Naive thymus-derived CD8-positive, alpha-beta T cell (primary cell): Measurements from ENCODE around the gene GPR142. TPM values are rescaled to one million over a fixed set of nuclear protein-coding genes. Genes with fewer than 3 reads are reported as not detected.

Experiments
- ATAC-seq, 2 donors: fragments of 150-1000 bp; cut with Tn5 transposase in 1 of 2; sonication (Bioruptor Pico), chemical (Tn5 transposase) in 1 of 2; 1 replicate in 1 of 2; 2 replicates in 1 of 2; pipeline ENCODE4 v1.10.0; 2021; ENCODE audit warnings: mild to moderate bottlenecking in 2 of 2, moderate library complexity in 2 of 2
- POLR2A ChIA-PET: fragments of 350-600 bp; sonication (Branson Sonifier 250); formaldehyde crosslinking; loops from one replicate; lab custom pipeline; 2021; ENCODE audit warnings: antibody characterized with exemption; lab: Charles Lee
- DNase-seq, 10 donors: peaks; one replicate each; pipeline versions ENCODE4 v3.0.0 to v3.0.0-alpha.2; 2020 to 2022
- H3K27ac Mint-ChIP-seq, 10 donors: one replicate each; pipeline ENCODE4 v1.8.0; 2020 to 2022; ENCODE audit warnings: mild to moderate bottlenecking in 10 of 10, mixed read lengths in 10 of 10, moderate library complexity in 4 of 10, inconsistent platforms in 1 of 10
- H3K27me3 Mint-ChIP-seq, 5 donors: one replicate each; pipeline ENCODE4 v1.8.0; 2021 to 2022; ENCODE audit warnings: mixed read lengths in 5 of 5
- H3K36me3 Mint-ChIP-seq, 3 donors: one replicate each; pipeline ENCODE4 v1.8.0; 2020 to 2022; ENCODE audit warnings: mixed read lengths in 3 of 3, mild to moderate bottlenecking in 2 of 3, inconsistent platforms in 1 of 3
- H3K4me1 Mint-ChIP-seq, 4 donors: one replicate each; pipeline ENCODE4 v1.8.0; 2021 to 2022; ENCODE audit warnings: mixed read lengths in 4 of 4
- H3K4me3 Mint-ChIP-seq, 10 donors: one replicate each; pipeline ENCODE4 v1.8.0; 2020 to 2022; ENCODE audit warnings: mild to moderate bottlenecking in 10 of 10, mixed read lengths in 10 of 10, moderate library complexity in 6 of 10, inconsistent platforms in 1 of 10
- H3K9me3 Mint-ChIP-seq, 9 donors: one replicate each; pipeline ENCODE4 v1.8.0; 2020 to 2022; ENCODE audit warnings: mixed read lengths in 9 of 9, mild to moderate bottlenecking in 3 of 9, inconsistent platforms in 1 of 9, moderate library complexity in 1 of 9
- polyA plus RNA-seq, 3 donors: library from polyadenylated mRNA; unstranded; fragments of 300-500 nt; fragmentation: Illumina TruSeq; gene quantifications; one replicate each; pipeline ENCODE4 v1.2.3, GENCODE V29; 2021
- total RNA-seq, 8 experiments: library from RNA in 2 of 8; stranded (reverse) in 2 of 8; gene quantifications; one replicate each; pipeline ENCODE4 v1.2.3 and lab custom pipeline; 2021 to 2026

Gene GPR142
- total and polyA plus RNA-seq, 5 experiments from 2014 or later = 0.10 TPM; not detected in 4

DNA sequence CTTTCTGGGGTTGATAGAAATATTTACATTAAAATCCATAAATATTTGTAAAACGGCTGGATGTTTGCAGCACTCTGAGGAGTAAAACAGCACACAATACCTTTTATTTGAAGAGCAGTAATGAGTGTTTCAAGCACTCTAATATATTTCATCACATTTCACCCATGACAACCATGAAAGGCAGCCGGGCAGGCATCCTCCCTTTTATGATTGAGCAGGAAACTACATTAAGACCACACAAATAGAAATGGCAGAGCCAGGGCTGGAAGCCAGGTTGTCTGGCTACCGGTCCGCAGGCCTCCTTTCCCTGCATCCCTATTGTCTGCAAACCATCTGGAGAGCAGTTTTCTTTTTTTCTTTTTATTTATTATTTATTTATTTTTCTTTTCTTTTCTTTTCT lies 41.5 kb downstream of the GPR142 start:
- DNase-seq (no peak), ATAC-seq (no peak)
- H3K27me3 Mint-ChIP-seq = peaks cover 0 to 4% (median 2%) of the 10 kb centered on the region in 5 donors
- no peak overlapping the region for H3K4me3 Mint-ChIP-seq
- H3K4me1 Mint-ChIP-seq = peaks cover 0 to 2% (median under 1%) of the 10 kb centered on the region in 4 donors
- H3K36me3 Mint-ChIP-seq = peaks cover 0 to 4% (median 1%) of the 10 kb centered on the region in 3 donors
- POLR2A ChIA-PET = interaction anchor here (0.7 kb wide), 1 partner anchor 102 kb away, joined by 3 read pairs; no protein-coding TSS in a partner anchor
- H3K9me3 Mint-ChIP-seq = peaks cover 0 to 5% (median 0%) of the 10 kb centered on the region in 9 donors
- H3K27ac Mint-ChIP-seq = no peak overlapping the region

DNA sequence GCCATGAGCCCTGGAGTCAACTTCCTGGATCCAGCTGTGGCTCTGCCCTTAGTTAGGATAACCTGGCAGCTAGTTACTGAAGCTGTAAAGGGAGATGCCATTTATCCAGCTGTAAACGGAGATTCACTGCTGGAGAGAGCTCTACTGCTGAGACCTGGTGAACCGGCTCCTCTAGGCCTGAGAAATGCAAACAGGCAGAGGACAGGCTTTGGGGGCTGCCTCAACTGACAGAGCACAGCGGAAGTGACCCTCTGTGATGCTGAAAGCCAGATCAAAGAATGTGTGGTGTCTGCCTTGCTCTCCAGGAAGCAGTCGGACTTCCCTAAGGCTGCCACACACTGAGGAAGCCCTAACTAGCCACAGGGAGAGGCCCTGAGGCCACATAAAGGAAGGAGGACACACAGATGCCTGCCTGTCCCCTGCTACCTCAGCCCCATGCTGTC lies 42.7 kb downstream of the GPR142 start:
- Mint-ChIP-seq H3K4me3 (no peak overlapping the region), H3K27ac (no peak overlapping the region), H3K27me3 (peaks cover 0 to 4% (median 1%) of the 10 kb centered on the region in 5 donors), H3K4me1 (peaks cover 0 to 2% (median under 1%) of the 10 kb centered on the region in 4 donors), H3K9me3 (peaks cover 0 to 5% (median 0%) of the 10 kb centered on the region in 9 donors), H3K36me3 (peaks cover 0 to 4% (median 1%) of the 10 kb centered on the region in 3 donors)
- ATAC-seq = no peak
- POLR2A ChIA-PET = no interaction called here
- DNase-seq = no peak

DNA sequence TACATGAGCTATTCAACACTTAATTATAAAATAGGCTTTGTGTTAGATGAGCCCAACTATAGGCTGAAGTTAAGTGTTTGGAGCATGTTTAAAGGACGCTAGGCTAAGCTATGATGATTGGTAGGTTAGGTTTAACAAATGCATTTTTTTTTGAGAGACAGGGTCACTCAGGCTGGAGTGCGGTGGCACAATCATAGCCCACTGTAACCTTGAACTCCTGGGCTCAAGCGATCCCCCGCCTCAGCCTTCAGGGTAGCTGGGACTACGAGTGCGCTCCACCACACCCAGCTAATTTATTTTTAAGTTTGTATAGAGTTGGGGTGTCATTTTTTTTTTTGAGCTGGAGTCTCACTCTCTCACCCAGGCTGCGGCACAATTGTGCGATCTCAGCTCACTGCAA lies 45.3 kb downstream of the GPR142 start:
- no peak overlapping the region for H3K27ac Mint-ChIP-seq
- no peaks in the 10 kb centered on the region for H3K4me1 Mint-ChIP-seq
- ATAC-seq = no peak
- no peak overlapping the region for H3K4me3 Mint-ChIP-seq
- peaks cover 0 to 4% (median 1%) of the 10 kb centered on the region in 3 donors for H3K36me3 Mint-ChIP-seq
- DNase-seq = no peak
- peaks cover 0 to 4% (median 2%) of the 10 kb centered on the region in 5 donors for H3K27me3 Mint-ChIP-seq
- H3K9me3 Mint-ChIP-seq = peaks cover 0 to 5% (median 0%) of the 10 kb centered on the region in 9 donors
- POLR2A ChIA-PET = no interaction called here

DNA sequence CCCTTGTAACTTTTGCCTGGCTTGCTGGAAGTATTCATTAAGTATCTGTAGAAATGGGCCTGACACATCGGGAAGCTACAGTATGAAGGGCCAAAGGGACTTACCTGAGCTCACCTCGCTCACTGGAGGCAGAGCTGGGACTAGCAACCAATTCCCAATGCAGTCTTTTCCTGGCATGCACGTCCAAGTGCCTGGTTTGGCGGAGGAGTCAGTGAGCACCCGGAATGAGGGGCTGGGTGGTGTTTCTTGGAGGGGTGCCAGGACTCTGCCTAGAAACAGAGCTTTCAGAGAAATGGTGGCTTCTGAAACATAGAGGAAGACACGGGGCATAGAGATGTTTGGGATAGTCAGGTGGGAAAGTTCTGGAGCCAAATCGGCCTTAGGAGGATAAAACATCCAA lies 46.2 kb downstream of the GPR142 start:
- ATAC-seq = no peak

DNA sequence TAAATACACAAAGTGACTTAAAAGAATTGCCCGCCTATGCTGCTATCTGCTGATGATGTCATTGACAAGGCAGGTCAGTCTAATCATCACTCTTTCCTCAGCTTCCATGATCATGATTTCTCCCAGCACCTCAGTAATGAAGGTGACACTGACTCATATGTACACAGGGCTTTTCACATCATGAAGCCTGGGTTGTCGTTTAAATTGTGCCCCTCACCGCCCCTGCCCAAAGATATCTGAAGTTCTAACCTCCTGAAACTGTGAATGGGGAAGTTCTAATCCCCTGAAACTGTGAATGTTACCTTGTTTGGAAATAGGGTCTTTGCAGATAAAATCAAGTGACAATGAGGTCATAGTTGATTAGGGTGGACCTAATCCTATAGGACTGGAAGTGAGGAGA lies 47.2 kb downstream of the GPR142 start:
- peaks cover 0 to 4% (median 1%) of the 10 kb centered on the region in 3 donors for H3K36me3 Mint-ChIP-seq
- ATAC-seq = no peak
- H3K4me3 Mint-ChIP-seq = no peak overlapping the region
- POLR2A ChIA-PET = no interaction called here
- H3K4me1 Mint-ChIP-seq = no peaks in the 10 kb centered on the region
- H3K27ac Mint-ChIP-seq = no peak overlapping the region
- H3K27me3 Mint-ChIP-seq = peaks cover 0 to 5% (median 2%) of the 10 kb centered on the region in 5 donors
- DNase-seq = no peak
- H3K9me3 Mint-ChIP-seq = peaks cover 0 to 5% (median 0%) of the 10 kb centered on the region in 9 donors

More for the DNA sequence above, 46.2 kb downstream of the GPR142 start:
- Mint-ChIP-seq H3K4me3 (no peak overlapping the region), H3K36me3 (peaks cover 0 to 4% (median 1%) of the 10 kb centered on the region in 3 donors), H3K4me1 (no peaks in the 10 kb centered on the region), H3K27ac (peak overlapping the region in 1 of 10 donors; percentile 12), H3K9me3 (peaks cover 0 to 5% (median 0%) of the 10 kb centered on the region in 9 donors), H3K27me3 (peaks cover 0 to 4% (median 2%) of the 10 kb centered on the region in 5 donors)
- POLR2A ChIA-PET = no interaction called here
- DNase-seq = no peak

DNA sequence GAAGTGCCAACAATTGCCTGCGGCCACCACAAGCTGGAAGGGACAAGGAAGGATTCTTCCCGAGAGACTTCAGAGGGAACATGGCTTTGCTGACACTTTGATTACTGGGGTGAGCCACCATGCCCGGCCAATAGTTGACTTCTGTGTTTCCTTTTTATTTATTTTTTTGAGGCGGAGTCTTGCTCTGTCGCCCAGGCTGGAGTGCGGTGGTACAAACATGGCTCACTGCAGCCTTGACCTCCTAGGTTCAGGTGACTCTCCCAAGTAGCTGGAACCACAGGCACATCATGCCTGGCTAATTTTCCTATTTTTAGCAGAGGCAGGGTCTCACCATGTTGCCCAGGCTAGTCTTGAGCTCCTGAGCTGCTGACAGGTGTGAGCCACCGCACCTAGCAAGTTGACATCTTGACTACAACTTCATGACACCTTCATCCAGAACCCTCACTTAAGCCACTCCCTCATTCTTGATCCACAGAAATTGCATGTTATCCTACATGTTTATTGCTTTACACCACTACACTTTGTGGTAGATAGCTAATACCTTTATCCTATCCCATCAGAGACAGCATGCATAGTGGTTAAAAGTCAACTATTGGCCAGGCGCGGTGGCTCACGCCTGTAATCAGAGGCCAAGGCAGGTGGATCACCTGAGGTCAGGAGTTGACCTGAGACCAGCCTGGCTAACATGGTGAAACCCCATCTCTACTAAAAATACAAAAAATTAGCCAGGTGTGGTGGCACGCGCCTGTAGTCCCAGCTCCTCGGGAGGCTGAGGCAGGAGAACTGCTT lies 48.5 kb downstream of the GPR142 start:
- H3K4me3 Mint-ChIP-seq = no peak overlapping the region
- no peak for DNase-seq
- POLR2A ChIA-PET = no interaction called here
- H3K4me1 Mint-ChIP-seq = no peaks in the 10 kb centered on the region
- ATAC-seq = no peak
- peaks cover 0 to 2% (median 0%) of the 10 kb centered on the region in 9 donors for H3K9me3 Mint-ChIP-seq
- H3K27me3 Mint-ChIP-seq = peaks cover 0 to 5% (median 1%) of the 10 kb centered on the region in 5 donors
- peaks cover 0 to under 1% (median 0%) of the 10 kb centered on the region in 3 donors for H3K36me3 Mint-ChIP-seq
- peak overlapping the region in 1 of 10 donors; percentile 40 for H3K27ac Mint-ChIP-seq

DNA sequence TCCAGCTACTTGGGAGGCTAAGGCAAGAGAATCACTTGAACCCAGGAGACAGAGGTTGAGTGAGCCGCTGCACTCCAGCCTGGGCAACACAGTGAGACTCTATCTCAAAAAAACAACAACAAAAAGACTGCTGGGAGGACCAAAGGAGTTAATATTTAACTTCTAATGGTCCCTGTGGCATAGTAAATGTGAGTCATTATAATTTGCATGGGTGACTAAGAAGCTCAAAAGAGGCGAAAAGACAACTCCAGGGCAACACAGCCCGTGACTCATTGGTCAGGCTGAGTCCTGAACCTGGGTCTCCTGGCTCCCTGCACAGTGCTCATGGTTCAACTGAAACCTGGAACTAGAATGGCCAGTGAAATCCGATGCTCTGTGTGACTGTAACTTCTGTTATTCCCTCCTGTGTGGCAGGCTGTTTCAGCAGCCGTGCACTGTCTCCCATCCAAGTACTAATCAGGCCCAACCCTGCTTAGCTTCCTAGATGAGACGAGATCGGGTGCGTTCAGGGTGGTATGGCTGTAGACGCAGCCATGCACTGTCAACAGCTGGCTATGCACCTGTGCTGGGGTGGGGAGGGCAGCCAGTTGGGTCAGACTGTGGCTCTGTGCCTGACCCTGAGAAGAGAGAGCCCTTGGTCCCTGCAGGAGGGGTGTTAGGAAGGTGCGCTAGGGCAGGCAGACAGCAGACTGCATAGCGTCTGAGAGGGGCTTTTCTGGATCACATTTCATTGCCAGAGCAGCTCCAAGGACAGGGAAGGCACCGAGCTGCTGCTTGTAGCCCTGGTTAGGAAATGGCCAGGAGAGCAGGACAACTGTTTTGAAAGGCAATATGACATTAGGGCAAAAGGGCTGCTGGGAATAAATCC lies 50.1 kb downstream of the GPR142 start:
- no peak for DNase-seq
- POLR2A ChIA-PET = no interaction called here
- H3K27me3 Mint-ChIP-seq = peaks cover under 1 to 9% (median 2%) of the 10 kb centered on the region in 5 donors
- no peak for ATAC-seq
- H3K9me3 Mint-ChIP-seq = peaks cover 0 to 4% (median 0%) of the 10 kb centered on the region in 9 donors
- no peak overlapping the region for H3K27ac Mint-ChIP-seq
- H3K4me1 Mint-ChIP-seq = peaks cover 0 to 1% (median 0%) of the 10 kb centered on the region in 4 donors
- no peaks in the 10 kb centered on the region for H3K36me3 Mint-ChIP-seq
- no peak overlapping the region for H3K4me3 Mint-ChIP-seq

DNA sequence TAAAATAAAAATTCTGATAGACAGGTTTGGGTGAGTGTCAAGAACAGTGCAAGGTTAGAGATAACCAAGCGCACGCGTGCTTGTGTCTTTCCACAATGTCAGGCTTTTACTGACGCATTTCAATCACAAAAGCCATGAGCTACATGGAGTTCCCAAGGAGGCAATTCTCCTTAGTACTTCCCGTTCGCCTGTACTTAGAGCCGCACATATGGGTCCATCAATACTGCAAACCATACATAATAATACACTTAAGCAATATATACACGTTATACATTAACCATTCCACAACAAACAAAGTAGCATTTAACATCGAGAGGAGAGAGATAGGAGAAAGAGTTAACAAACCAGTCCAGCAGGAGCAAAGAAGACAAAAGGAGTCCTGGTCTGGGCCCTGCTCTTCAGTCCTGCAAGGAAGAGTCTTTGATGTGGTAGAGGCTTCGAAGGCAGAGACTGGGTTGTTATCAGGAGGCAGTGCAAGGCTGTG lies 52.7 kb downstream of the GPR142 start:
- Mint-ChIP-seq H3K27me3 (peaks cover 4 to 12% (median 8%) of the 10 kb centered on the region in 5 donors), H3K4me3 (no peak overlapping the region), H3K9me3 (peaks cover 0 to 4% (median 0%) of the 10 kb centered on the region in 9 donors), H3K36me3 (no peaks in the 10 kb centered on the region), H3K4me1 (peaks cover 0 to 1% (median 0%) of the 10 kb centered on the region in 4 donors), H3K27ac (no peak overlapping the region)
- DNase-seq = no peak
- no peak for ATAC-seq
- POLR2A ChIA-PET = no interaction called here

Other genes with a start within 250 kb of the GPR142 start
- gene RPL38, start 163.8 kb upstream of the GPR142 start, total RNA-seq = 1,000 to 10,000 TPM; 2,061 to 2,154 TPM
- 1,000 to 10,000 TPM; 2,282 to 2,688 (median 2,624) TPM for gene RPL38, start 163.8 kb upstream of the GPR142 start, polyA plus RNA-seq
- 1 to 10 TPM; 7.5 to 9.6 TPM for gene TTYH2, start 153.9 kb upstream of the GPR142 start, total RNA-seq
- 1 to 10 TPM in 2 of 3 donors, under 1 TPM in 1; 0.57 to 2.2 (median 1.8) TPM for gene TTYH2, start 153.9 kb upstream of the GPR142 start, polyA plus RNA-seq
- under 1 TPM; 0.38 to 0.42 TPM for gene DNAI2, start 93.3 kb upstream of the GPR142 start, total RNA-seq
- under 1 TPM; 0.09 to 0.28 (median 0.11) TPM for gene DNAI2, start 93.3 kb upstream of the GPR142 start, polyA plus RNA-seq
- not detected for gene KIF19, start 41.3 kb upstream of the GPR142 start, total RNA-seq
- gene KIF19, start 41.3 kb upstream of the GPR142 start, polyA plus RNA-seq = 1 to 10 TPM in 1 of 3 donors, not detected in 2; 1.1 TPM
- not detected for gene BTBD17, start 5.6 kb upstream of the GPR142 start, total RNA-seq
- gene BTBD17, start 5.6 kb upstream of the GPR142 start, polyA plus RNA-seq = not detected
- not detected for gene GPRC5C, start 64.6 kb downstream of the GPR142 start, total RNA-seq
- under 1 TPM in 1 of 3 donors, not detected in 2; 0.09 TPM for gene GPRC5C, start 64.6 kb downstream of the GPR142 start, polyA plus RNA-seq
- gene CD300A, start 99.1 kb downstream of the GPR142 start, total RNA-seq = 1 to 10 TPM; 5.9 to 6.3 TPM
- gene CD300A, start 99.1 kb downstream of the GPR142 start, polyA plus RNA-seq = 10 to 100 TPM; 10.0 to 37.6 (median 14.1) TPM
- gene CD300LB, start 164.0 kb downstream of the GPR142 start, total RNA-seq = not detected
- gene CD300LB, start 164.0 kb downstream of the GPR142 start, polyA plus RNA-seq = under 1 TPM in 1 of 3 donors, not detected in 2; 0.22 TPM
- gene CD300C, start 178.6 kb downstream of the GPR142 start, total RNA-seq = not detected
- gene CD300C, start 178.6 kb downstream of the GPR142 start, polyA plus RNA-seq = under 1 TPM in 1 of 3 donors, not detected in 2; 0.11 TPM
- not detected for gene CD300H, start 200.0 kb downstream of the GPR142 start, total RNA-seq
- gene CD300H, start 200.0 kb downstream of the GPR142 start, polyA plus RNA-seq = not detected
- gene CD300LD, start 224.8 kb downstream of the GPR142 start, total RNA-seq = not detected
- gene CD300LD, start 224.8 kb downstream of the GPR142 start, polyA plus RNA-seq = not detected